Amniotic stem cell (primary cell): ENCODE results near the gene MGAT5.

Experiments used
- DNase-seq: peaks from one replicate; lab custom pipeline; 2025; lab: John Stamatoyannopoulos, UW

Gene MGAT5

DNA sequence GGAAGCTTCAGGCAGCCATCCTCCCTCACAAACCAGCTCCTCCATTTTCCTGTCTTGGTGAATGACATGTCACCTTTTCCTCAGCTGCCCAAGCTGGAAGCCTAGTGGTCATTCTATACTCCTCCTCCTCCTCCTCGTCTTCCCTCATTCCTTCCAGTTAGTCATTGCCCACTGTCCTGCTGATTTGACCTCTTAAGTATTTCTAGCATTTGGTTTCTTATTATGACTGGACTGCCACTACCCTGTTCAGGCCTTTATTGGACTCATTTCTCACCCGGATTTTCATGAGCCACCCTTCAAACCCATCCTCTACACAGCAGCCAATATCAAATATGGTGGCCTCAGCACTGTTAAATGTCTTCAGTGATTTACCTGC is 21.9 kb upstream of the MGAT5 start:
- no peak for DNase-seq

GRCh38 chr2:134232461-134232860 is 21.4 kb upstream of the MGAT5 start:
- no peak for DNase-seq

- DNase-seq, result no peak
Observed at GRCh38 chr2:134232868-134233727, 20.8 kb upstream of the MGAT5 start.

DNA sequence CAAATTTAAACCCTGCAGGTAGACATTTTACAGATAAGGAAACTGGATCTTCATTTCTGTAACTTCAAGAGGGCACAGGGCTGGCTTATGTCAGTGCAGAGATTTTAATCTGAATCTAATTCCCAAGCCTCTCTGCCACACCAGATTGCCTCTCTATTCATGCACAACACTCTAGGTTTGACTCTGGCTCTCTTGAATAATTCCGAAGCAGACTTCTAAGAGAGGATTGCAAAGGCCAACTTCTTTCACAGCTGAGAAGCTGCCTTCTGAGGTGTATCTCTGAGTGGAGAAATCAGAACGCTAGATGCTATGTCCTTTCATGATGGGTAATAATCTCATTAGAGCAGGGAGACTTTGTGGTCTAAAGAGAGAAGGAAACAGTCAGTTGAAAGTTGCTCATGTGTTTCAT is 20.1 kb upstream of the MGAT5 start:
- no peak for DNase-seq

DNA sequence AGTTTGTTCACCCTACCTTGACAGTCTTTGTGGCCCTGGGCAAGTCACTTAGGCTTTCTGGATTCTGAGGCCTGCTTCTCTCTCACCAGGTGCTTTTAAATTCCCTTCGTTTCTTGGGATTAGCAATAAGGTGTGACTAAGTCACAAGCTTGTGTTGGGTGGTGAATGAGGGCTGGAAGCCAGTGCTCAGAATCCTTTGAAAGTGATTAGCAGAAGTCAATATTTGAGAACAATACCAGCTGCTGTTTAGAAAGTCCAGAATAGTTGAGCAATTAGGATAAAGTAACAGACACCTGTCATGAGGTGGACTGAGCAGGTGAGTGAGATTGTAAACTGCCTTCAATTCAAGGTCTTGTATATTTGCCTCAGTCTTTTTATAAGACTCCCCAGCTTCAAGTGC is 19.3 kb upstream of the MGAT5 start:
- DNase-seq, result no peak

GRCh38 chr2:134235510-134236144 is 18.2 kb upstream of the MGAT5 start:
- DNase-seq, result no peak

GRCh38 chr2:134238371-134238770 is 15.5 kb upstream of the MGAT5 start:
- DNase-seq, result no peak

- DNase-seq, result no peak
Observed at GRCh38 chr2:134240061-134240460, 13.8 kb upstream of the MGAT5 start.

DNA sequence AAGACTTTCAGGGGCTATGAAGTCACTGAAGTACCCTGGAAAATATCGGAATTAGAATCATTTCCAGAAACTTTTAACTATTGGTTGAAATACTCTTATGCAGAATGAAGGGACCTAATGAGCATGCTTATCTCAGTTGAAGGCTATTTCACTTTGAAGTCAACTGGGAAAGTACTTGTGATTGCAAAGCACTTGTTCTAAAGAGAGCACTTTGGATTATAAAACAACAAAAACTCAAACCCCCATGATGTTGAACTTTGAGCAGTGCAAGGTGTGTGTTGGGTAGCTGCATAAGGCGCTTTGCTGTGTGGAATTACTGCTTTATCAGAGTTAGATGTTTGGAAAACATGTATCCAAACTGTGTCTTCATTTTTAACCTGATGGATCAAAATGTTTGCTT is 12.0 kb upstream of the MGAT5 start:
- no peak for DNase-seq

GRCh38 chr2:134243244-134243643 is 10.6 kb upstream of the MGAT5 start:
- DNase-seq, result no peak

GRCh38 chr2:134244086-134244485 is 9.8 kb upstream of the MGAT5 start:
- DNase-seq, result no peak

DNA sequence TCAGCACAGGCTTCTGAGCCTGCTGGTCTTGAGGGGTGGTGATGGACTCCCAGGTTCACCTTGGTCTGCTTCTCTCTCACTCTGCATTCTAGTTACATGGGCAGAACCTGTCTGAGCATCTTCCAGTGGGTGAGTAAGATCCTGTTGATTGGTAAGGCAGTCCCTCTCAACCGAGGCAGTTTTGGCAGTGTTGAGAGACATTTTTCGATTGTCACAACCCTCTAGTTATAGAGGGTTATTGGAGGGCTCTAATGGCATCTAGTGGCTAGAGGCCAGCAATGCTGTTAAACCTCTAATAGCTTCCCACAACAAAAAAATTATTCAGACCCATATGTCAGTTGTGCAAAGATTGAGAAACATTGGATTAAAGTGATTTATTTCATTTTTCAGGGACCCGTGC is 9.3 kb upstream of the MGAT5 start:
- DNase-seq, result no peak

GRCh38 chr2:134245340-134245984 is 8.4 kb upstream of the MGAT5 start:
- peak; percentile 32 for DNase-seq

DNA sequence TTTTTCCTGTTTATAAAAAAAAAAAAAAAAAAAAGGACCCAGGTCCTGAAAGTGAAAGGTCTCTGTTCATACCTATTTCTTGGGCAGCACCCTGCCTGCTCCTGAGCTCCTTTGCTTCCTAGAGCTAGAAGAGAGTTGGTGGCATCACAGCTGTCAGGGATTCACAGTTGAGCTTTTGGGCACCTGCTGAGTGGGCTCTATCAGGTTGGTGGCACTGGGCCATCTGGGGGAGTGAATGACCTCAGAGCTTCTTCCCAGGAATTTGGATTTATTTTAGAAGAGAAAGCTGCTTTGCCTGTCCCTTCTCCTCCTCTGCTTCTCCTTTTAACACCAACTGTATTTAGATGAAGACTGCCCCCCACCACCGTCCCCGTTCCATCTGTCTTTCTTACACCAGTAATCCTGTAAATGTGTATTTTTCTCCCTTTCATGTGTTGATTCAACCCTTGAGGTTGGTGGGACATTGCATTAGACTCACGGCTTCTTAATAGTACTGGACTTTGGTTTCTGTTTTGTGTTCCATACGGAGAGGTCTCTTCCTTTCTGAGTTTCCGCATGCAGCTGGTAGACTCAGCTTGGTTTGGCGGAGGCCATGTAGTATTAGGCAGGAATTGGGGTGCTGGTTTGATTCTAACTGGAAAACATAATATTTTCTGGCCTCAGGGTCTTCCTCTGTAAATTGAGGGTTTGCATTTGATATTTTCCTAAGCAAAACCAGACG is 7.6 kb upstream of the MGAT5 start:
- no peak for DNase-seq

GRCh38 chr2:134247679-134248078 is 6.2 kb upstream of the MGAT5 start:
- no peak for DNase-seq

DNA sequence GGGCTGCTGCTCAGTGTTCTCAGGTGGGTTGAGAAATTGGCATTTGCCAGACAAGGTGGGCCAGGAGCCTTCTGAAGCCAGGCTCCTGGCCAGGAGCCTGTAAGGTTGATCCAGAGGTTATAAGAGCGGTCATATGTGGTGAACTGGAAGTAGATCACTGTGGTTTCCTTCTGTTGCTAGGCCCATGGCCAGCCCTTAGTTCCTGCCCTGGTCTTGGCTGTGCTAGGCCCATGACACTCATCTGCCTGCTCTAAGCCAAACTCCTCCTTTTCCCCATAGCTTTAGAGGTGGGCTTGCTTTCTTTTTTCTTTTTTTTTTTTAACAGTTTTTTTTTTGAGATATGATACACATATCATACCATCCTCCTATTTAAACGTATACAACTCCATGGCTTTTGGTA is 5.0 kb upstream of the MGAT5 start:
- DNase-seq, result no peak

DNA sequence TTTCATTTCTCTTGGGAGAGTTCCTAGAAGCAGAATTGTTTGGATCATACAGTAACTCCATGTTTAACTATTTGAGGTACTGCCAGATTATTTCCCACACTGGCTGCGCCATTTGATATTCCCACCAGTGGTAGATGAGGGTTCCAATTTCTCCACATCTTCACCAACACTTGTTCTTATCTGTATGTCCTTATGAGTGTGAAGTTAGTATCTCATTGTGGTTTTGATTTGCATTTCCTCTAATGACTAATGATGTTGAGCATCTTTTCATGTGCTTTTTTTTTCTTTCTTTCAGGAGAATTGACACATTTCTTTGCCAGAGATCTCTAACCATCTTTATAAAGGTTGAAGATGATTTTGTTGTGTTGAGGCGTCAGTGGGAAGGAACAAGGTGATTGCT is 4.1 kb upstream of the MGAT5 start:
- no peak for DNase-seq

DNA sequence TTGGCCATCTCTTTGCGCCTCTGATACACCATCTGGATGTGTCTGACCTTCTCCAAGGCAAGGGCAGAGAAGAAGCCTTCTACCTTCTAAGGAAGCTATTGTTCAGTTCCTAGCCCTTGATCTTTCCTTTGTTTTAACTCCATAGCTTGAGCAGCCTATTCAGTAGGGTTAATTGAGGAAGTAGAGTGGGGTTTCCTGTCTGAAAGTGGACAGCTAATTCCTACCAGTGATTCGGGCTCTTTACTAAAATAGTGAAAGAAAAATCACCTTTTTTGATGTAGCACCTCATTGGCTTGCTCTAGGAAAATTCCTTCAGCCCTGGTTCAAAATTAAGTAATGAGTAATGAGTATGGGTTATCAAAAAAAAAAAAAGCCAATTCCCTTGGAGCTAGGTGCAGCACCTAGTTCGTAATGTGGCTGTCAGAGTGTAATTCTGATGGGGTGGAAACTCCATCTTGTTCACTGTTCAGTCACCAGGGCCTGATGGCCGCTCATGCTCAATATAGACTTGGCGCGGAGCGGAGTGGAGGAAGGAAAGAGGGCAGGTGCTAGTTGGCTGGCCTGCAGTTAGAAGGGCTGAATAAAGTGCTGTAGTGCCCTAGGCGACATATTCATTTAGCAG is 2.9 kb upstream of the MGAT5 start:
- DNase-seq, result no peak

- no peak for DNase-seq
Observed at GRCh38 chr2:134252092-134252750, 1.7 kb upstream of the MGAT5 start.

DNA sequence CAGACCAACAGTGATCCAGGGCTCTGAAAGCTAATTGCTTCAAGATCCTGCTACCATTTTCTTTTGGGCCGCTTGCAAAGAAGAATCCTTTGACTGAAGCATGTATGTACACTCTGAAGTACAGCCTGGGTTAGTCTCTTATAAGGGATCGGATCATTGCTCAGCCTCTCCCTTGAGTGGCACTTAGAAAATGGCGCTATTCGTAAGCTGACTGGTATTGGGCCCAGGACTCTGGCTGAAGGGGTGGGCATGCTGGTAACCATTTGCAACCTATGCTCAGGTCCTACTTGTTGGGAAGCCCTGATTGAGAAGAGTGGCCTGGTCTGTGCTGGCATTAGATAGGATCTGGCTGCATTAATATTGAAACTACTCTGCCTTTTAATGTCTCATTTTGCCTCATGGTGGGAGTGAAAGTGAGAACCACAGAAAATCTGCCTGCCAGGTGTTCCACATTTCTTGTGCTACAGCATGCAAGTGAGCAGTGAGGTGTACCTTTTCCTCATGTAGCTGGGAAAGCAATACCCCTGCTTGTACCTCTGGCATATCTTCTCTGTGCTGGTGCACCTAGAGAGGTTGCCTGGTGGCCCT is 661 bp upstream of the MGAT5 start:
- DNase-seq, result no peak

DNA sequence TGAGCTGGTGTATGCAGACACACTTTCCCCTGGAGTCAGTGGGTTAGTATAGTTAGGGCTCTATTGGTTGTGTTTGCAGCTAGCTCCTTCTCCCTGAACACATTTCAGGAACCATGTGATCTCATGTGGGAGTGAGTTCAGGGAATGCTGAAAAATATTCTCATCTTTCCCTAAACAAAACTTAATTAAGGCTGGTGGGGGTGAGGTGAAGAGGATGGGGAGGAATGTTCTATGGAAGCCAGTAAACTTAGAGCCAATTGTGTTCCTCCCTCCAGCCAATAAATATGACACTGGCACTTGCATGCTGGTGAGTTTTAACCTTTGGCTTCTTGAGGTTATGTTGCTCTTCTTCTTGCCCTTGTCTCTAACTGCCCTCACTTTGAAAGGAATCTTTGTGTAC is 952 bp downstream of the MGAT5 start:
- no peak for DNase-seq
